ENCODE measurements around the gene MAP4K1. TPM values are rescaled to one million over a fixed set of nuclear protein-coding genes. Genes with fewer than 3 reads are reported as not detected.

The MAP4K1 gene
- total RNA-seq, 1 donor from 2014 or later, result 10.9 TPM

DNA sequence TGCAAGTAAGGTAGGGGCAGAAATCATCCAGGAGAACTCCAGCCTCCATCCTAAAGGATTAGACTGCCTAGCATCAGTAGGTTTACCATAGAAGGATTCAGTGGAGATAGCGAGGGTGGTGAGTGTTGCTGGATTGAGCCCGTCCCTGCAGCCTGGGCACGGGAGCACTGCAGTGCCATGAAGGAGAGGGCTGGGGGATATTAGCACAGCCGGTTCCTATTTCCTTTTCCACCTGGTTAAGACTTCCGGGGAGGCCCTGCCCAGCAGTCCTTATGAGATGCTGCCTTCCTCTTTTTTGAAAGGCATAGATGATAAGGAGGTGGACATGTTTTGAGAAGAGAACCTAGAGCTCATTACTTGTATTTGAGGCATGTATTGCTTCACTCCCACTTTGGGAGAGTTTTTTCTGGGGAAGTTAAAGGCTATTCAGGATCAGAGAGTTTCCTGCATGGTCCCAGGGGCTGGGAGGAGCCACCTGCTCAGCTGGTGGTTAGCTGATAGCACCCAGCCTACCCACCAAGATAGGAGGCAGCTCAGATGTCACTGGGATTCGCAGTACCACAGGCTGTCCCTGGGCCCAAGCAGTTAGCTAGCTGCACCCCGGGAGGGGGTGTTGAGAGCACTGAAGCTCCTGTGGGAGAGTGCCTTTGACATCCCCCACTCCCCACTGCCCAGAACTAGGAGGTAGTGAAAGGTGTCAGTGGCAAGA is 46.9 kb upstream of the MAP4K1 start:
- H3K4me3 Mint-ChIP-seq (ENCODE audit: low read depth), result no peak overlapping the region
- TF ChIP-seq, protein P1, sequence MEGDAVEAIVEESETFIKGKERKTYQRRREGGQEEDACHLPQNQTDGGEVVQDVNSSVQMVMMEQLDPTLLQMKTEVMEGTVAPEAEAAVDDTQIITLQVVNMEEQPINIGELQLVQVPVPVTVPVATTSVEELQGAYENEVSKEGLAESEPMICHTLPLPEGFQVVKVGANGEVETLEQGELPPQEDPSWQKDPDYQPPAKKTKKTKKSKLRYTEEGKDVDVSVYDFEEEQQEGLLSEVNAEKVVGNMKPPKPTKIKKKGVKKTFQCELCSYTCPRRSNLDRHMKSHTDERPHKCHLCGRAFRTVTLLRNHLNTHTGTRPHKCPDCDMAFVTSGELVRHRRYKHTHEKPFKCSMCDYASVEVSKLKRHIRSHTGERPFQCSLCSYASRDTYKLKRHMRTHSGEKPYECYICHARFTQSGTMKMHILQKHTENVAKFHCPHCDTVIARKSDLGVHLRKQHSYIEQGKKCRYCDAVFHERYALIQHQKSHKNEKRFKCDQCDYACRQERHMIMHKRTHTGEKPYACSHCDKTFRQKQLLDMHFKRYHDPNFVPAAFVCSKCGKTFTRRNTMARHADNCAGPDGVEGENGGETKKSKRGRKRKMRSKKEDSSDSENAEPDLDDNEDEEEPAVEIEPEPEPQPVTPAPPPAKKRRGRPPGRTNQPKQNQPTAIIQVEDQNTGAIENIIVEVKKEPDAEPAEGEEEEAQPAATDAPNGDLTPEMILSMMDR (IDR thresholded peaks at IDR 0.05; ENCODE audit: unreplicated experiment), result no peak
- H3K36me3 Mint-ChIP-seq (ENCODE audit: insufficient read depth), result peaks cover 11% of the 10 kb centered on the region

DNA sequence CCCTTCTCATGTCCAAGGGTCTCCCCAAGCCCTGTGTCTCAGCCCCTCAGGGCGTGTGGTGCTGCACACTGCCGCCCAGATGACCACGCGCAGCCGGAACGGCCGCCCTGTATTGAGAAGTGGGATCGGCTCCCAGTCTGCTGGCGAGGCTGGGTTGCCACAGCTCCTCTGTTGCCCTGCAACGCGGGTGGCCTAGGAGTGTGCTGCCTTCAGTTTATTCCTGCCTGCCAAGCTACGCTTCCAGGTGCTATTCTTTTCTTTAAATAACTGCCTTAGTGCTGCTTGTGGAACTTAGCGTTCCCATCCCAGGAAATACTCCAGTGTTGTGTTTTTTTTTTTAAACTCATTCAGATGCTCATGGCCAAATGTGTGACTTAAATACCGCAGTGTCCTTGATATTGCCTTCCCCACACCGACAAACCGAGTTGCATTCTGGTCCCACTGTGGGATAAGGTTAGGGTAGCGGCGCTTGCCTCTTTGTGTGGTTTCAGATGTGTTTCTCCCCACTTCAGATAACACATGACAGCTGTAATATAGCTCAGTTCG is 46.3 kb upstream of the MAP4K1 start:
- TF ChIP-seq, protein P1 (IDR thresholded peaks at IDR 0.05; ENCODE audit: unreplicated experiment), result no peak
- peaks cover 86% of the 10 kb centered on the region for H3K4me1 Mint-ChIP-seq (ENCODE audit: low read depth)
- no peaks in the 10 kb centered on the region for H3K27me3 Mint-ChIP-seq
- peaks cover 11% of the 10 kb centered on the region for H3K36me3 Mint-ChIP-seq (ENCODE audit: insufficient read depth)
- H3K9me3 Mint-ChIP-seq (ENCODE audit: low read depth), result no peaks in the 10 kb centered on the region
- no peak overlapping the region for H3K4me3 Mint-ChIP-seq (ENCODE audit: low read depth)
- H3K27ac Mint-ChIP-seq, result peak overlapping the region; percentile 92
- no peak for DNase-seq (ENCODE audit: low spot score, unreplicated experiment)

More for the DNA sequence above, 46.9 kb upstream of the MAP4K1 start:
- Mint-ChIP-seq H3K27me3 (no peaks in the 10 kb centered on the region), H3K27ac (peak overlapping the region; percentile 92), H3K4me1 (ENCODE audit: low read depth) (peaks cover 86% of the 10 kb centered on the region), H3K9me3 (ENCODE audit: low read depth) (no peaks in the 10 kb centered on the region)
- DNase-seq (ENCODE audit: low spot score, unreplicated experiment), result no peak

DNA sequence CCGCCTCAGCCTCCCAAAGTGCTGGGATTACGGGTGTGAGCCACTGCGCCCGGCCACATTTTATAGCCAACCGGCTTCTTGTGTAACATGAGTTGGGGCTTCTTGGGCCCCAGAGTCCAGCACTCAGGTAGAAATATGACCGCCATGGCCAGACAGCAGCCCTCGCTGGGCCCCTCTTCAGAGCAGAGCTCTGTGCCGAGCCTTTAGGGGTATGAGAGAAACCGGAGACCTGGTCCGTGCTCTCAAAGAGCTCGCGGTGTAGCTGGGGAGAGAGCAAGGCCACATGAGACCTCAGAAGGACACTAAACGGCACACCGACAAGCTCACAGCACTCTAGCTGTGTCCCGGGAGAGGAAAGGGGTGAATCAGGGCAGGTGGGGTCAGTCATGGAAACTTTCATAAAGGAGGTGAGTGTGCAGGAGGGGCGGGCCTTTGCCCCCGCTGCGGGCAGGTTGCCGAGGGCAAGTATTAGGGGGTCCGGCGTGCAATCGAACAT is 45.5 kb upstream of the MAP4K1 start:
- Mint-ChIP-seq H3K4me1 (ENCODE audit: low read depth) (peaks cover 86% of the 10 kb centered on the region), H3K27ac (peak overlapping the region; percentile 95), H3K9me3 (ENCODE audit: low read depth) (no peaks in the 10 kb centered on the region), H3K36me3 (ENCODE audit: insufficient read depth) (peaks cover 7% of the 10 kb centered on the region), H3K4me3 (ENCODE audit: low read depth) (no peak overlapping the region), H3K27me3 (no peaks in the 10 kb centered on the region)
- TF ChIP-seq, protein P1 (IDR thresholded peaks at IDR 0.05; ENCODE audit: unreplicated experiment), result no peak
- no peak for DNase-seq (ENCODE audit: low spot score, unreplicated experiment)

DNA sequence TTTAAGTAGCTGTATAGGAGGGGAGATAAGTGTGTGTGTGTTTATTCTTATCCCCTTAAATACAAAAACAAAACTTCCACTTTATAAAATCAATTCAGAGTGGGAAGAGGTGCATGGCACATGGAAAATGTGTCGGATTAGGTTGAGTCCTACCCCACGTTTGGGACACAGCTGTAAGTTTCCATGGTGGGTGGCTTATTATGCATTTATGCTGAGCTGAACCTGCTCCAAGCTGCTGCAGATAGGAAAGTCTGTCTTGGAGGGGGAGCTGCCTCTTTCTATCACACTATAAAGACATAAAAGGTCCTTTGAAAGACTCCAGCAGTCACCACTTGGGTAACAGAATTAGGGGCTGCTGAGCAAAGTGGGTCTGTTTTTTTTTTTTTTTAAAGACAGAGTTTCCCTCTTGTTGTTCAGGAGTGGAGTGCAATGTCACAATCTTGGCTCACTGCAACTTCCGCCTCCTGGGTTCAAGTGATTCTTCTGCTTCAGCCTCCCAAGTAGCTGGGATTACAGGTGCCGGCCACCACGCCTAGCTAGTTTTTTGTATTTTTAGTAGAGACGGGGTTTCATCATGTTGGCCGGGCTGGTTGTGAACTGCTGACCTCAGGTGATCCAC is 44.9 kb upstream of the MAP4K1 start:
- H3K27me3 Mint-ChIP-seq, result no peaks in the 10 kb centered on the region
- H3K9me3 Mint-ChIP-seq (ENCODE audit: low read depth), result no peaks in the 10 kb centered on the region
- H3K4me3 Mint-ChIP-seq (ENCODE audit: low read depth), result peak overlapping the region; percentile 19
- no peak for DNase-seq (ENCODE audit: low spot score, unreplicated experiment)
- peaks cover 86% of the 10 kb centered on the region for H3K4me1 Mint-ChIP-seq (ENCODE audit: low read depth)
- peaks cover 7% of the 10 kb centered on the region for H3K36me3 Mint-ChIP-seq (ENCODE audit: insufficient read depth)
- TF ChIP-seq, protein P1 (IDR thresholded peaks at IDR 0.05; ENCODE audit: unreplicated experiment), result no peak
- H3K27ac Mint-ChIP-seq, result peak overlapping the region; percentile 95

DNA sequence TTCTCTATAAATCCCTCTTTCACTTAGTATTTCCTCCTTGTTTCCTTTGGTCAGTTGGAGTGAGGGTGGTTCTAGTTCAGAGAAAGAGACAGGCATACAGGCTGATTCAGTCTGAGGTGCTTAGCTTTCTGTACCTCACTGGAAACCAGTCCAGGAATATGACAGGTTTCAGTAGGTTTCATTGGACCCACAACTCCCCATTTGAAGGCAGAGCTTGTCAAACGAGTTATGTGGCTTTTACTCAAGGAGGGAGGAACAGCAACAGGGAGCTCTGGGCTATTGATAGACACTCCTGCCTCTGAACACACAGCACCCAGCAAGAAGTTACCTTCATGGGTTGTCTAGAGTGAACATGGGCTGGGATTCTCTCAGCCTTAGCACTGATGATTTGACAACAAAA is 44.2 kb upstream of the MAP4K1 start:
- Mint-ChIP-seq H3K4me3 (ENCODE audit: low read depth) (peak overlapping the region; percentile 1), H3K4me1 (ENCODE audit: low read depth) (peaks cover 85% of the 10 kb centered on the region), H3K36me3 (ENCODE audit: insufficient read depth) (peaks cover 6% of the 10 kb centered on the region), H3K27me3 (no peaks in the 10 kb centered on the region), H3K27ac (peak overlapping the region; percentile 95), H3K9me3 (ENCODE audit: low read depth) (no peaks in the 10 kb centered on the region)
- DNase-seq (ENCODE audit: low spot score, unreplicated experiment), result no peak
- TF ChIP-seq, protein P1 (IDR thresholded peaks at IDR 0.05; ENCODE audit: unreplicated experiment), result no peak
